GM23338 (cell line): ENCODE results near the gene PPP1CC. TPM values are rescaled to one million over a fixed set of nuclear protein-coding genes. Genes with fewer than 3 reads are reported as not detected.

Source experiments
- ATAC-seq: fragments of 200-7000 bp; cut with Tn5 transposase; 3 replicates; pipeline ENCODE4 v1.9.1; 2020
- DNase-seq: peaks from one replicate; pipeline ENCODE4 v3.0.0-alpha.2; 2015; ENCODE audit warnings: low spot score
- H2AFZ ChIP-seq: fragments of 200-600 bp; sonication (generic); 2 replicates; pipeline ENCODE4 v1.8.0; 2016; ENCODE audit warnings: antibody characterized with exemption, mild to moderate bottlenecking, moderate library complexity
- H3F3A ChIP-seq: fragments of 200-600 bp; sonication (generic); replicated peaks from 2 replicates; pipeline ENCODE4 v1.8.0; 2017; ENCODE audit warnings: antibody characterized with exemption, mixed run types, low read depth
- H3K27ac ChIP-seq: fragments of 200-600 bp; sonication (generic); 2 replicates; pipeline ENCODE4 v1.6.1; 2016; ENCODE audit warnings: low read depth
- H3K27me3 ChIP-seq: fragments of 200-600 bp; sonication (generic); 2 replicates; pipeline ENCODE4 v1.8.0; 2016; ENCODE audit warnings: mild to moderate bottlenecking, mixed run types, moderate library complexity; ENCODE audit not compliant: insufficient read depth
- H3K36me3 ChIP-seq: fragments of 200-600 bp; sonication (generic); 2 replicates; pipeline ENCODE4 v1.8.0; 2016; ENCODE audit warnings: mild to moderate bottlenecking; ENCODE audit not compliant: insufficient read depth
- H3K4me1 ChIP-seq: fragments of 200-600 bp; sonication (generic); 2 replicates; pipeline ENCODE4 v1.8.0; 2016; ENCODE audit warnings: mild to moderate bottlenecking, moderate library complexity; ENCODE audit not compliant: insufficient read depth
- H3K4me2 ChIP-seq: fragments of 200-600 bp; sonication (generic); 2 replicates; pipeline ENCODE4 v1.7.1; 2017; ENCODE audit warnings: mixed run types
- H3K4me3 ChIP-seq: fragments of 200-600 bp; sonication (generic); 2 replicates; pipeline ENCODE4 v1.6.1; 2016; ENCODE audit warnings: mixed run types
- H3K79me2 ChIP-seq: fragments of 200-600 bp; sonication (generic); replicated peaks from 2 replicates; pipeline ENCODE4 v1.8.0; 2017; ENCODE audit warnings: mild to moderate bottlenecking; ENCODE audit not compliant: insufficient read depth
- H3K9me2 ChIP-seq: fragments of 200-600 bp; sonication (generic); 2 replicates; pipeline ENCODE4 v1.8.0; 2017; ENCODE audit not compliant: insufficient read depth
- H4K20me1 ChIP-seq: fragments of 200-600 bp; sonication (generic); replicated peaks from 2 replicates; pipeline ENCODE4 v1.8.0; 2017; ENCODE audit warnings: mild to moderate bottlenecking; ENCODE audit not compliant: insufficient read depth
- H3K27ac Mint-ChIP-seq: 2 replicates; pipeline ENCODE4 v1.8.0; 2020; ENCODE audit warnings: inconsistent platforms, mild to moderate bottlenecking, moderate library complexity, mixed read lengths
- H3K27me3 Mint-ChIP-seq: 3 replicates; pipeline ENCODE4 v1.8.0; 2022; ENCODE audit warnings: low read depth, mild to moderate bottlenecking, moderate library complexity, mixed read lengths, inconsistent platforms; ENCODE audit not compliant: insufficient read depth, poor library complexity
- H3K36me3 Mint-ChIP-seq: 3 replicates; pipeline ENCODE4 v1.8.0; 2021; ENCODE audit warnings: low read depth, mild to moderate bottlenecking, inconsistent platforms, moderate library complexity, mixed read lengths
- H3K4me1 Mint-ChIP-seq: 3 replicates; pipeline ENCODE4 v1.8.0; 2020; ENCODE audit warnings: mild to moderate bottlenecking, inconsistent platforms, mixed read lengths
- H3K4me3 Mint-ChIP-seq: 3 replicates; pipeline ENCODE4 v1.8.0; 2021; ENCODE audit warnings: moderate library complexity, mild to moderate bottlenecking, inconsistent platforms, mixed read lengths
- H3K9me3 Mint-ChIP-seq: 3 replicates; pipeline ENCODE4 v1.8.0; 2020; ENCODE audit warnings: moderate library complexity, mild to moderate bottlenecking, inconsistent platforms, mixed read lengths
- CREB1 ChIP-seq: fragments of 250-450 bp; sonication (Bioruptor Pico); IDR thresholded peaks from 2 replicates; pipeline ENCODE4 v1.5.0; 2020; ENCODE audit warnings: low read depth, mild to moderate bottlenecking, moderate library complexity
- CTCF ChIP-seq, 2 experiments: fragments of 200-600 bp in 1 of 2; sonication (generic) in 1 of 2; conservative IDR thresholded peaks; 2 replicates each; pipeline versions ENCODE4 v1.5.1 to v1.6.1; 2016 to 2017; ENCODE audit warnings: antibody characterized with exemption in 2 of 2, low read depth in 2 of 2, mild to moderate bottlenecking in 2 of 2, moderate library complexity in 1 of 2
- ETS1 ChIP-seq: IDR thresholded peaks from 2 replicates; pipeline ENCODE4 v1.6.1; 2016; ENCODE audit warnings: antibody characterized with exemption
- EZH2 ChIP-seq: fragments of 200-600 bp; sonication (generic); IDR thresholded peaks from one replicate; pipeline ENCODE4 v1.8.0; 2017; ENCODE audit warnings: antibody characterized with exemption, mild to moderate bottlenecking, low read depth; ENCODE audit not compliant: unreplicated experiment
- EZH2phosphoT487 ChIP-seq: fragments of 200-600 bp; sonication (generic); IDR thresholded peaks from one replicate; pipeline ENCODE4 v1.8.1; 2018; ENCODE audit warnings: antibody characterized with exemption; ENCODE audit not compliant: unreplicated experiment
- JUNB ChIP-seq: IDR thresholded peaks from one replicate; pipeline ENCODE4 v1.6.1; 2016; ENCODE audit warnings: antibody characterized with exemption; ENCODE audit not compliant: unreplicated experiment
- NANOG ChIP-seq: IDR thresholded peaks from 2 replicates; pipeline ENCODE4 v1.6.1; 2016; ENCODE audit warnings: antibody characterized with exemption, borderline replicate concordance
- POLR2AphosphoS5 ChIP-seq: IDR thresholded peaks from 2 replicates; pipeline ENCODE4 v1.6.1; 2016; ENCODE audit warnings: antibody characterized with exemption, low read depth
- STAT1 ChIP-seq: IDR thresholded peaks from one replicate; pipeline ENCODE4 v1.6.1; 2016; ENCODE audit warnings: antibody characterized with exemption; ENCODE audit not compliant: unreplicated experiment
- ZNF114 ChIP-seq: fragments of 250-450 bp; sonication (Bioruptor Pico); IDR thresholded peaks from 2 replicates; pipeline ENCODE4 v1.5.0; 2020; ENCODE audit warnings: mild to moderate bottlenecking, moderate library complexity
- ZNF331 ChIP-seq: fragments of 250-450 bp; sonication (Bioruptor Pico); IDR thresholded peaks from 2 replicates; pipeline ENCODE4 v1.5.0; 2020; ENCODE audit warnings: low read depth, mild to moderate bottlenecking, moderate library complexity
- polyA plus RNA-seq: library from polyadenylated mRNA; unstranded; fragments of >200 nt; fragmentation: Nextera tagmentation; extraction: Ambion mirVana; gene quantifications from 2 replicates; pipeline ENCODE4 v1.2.1, GENCODE V29; 2016
- total RNA-seq: library from RNA; depleted of rRNA; stranded (reverse); fragments of >200 nt; shearing (Covaris generic); gene quantifications from 2 replicates; pipeline ENCODE4 v1.2.3, GENCODE V29; 2014
- TF ChIP-seq, protein P1 (sequence below): fragments of 250-450 bp; sonication (Bioruptor Pico); IDR thresholded peaks from 2 replicates; pipeline ENCODE4 v1.5.0; 2020; ENCODE audit warnings: mild to moderate bottlenecking, moderate library complexity
- TF ChIP-seq, protein P2 (sequence below): IDR thresholded peaks from one replicate; pipeline ENCODE4 v1.6.1; 2018; ENCODE audit warnings: antibody characterized with exemption; ENCODE audit not compliant: unreplicated experiment

PPP1CC gene
- total and polyA plus RNA-seq, 2 experiments from 2014 or later = 276 to 501 TPM

DNA sequence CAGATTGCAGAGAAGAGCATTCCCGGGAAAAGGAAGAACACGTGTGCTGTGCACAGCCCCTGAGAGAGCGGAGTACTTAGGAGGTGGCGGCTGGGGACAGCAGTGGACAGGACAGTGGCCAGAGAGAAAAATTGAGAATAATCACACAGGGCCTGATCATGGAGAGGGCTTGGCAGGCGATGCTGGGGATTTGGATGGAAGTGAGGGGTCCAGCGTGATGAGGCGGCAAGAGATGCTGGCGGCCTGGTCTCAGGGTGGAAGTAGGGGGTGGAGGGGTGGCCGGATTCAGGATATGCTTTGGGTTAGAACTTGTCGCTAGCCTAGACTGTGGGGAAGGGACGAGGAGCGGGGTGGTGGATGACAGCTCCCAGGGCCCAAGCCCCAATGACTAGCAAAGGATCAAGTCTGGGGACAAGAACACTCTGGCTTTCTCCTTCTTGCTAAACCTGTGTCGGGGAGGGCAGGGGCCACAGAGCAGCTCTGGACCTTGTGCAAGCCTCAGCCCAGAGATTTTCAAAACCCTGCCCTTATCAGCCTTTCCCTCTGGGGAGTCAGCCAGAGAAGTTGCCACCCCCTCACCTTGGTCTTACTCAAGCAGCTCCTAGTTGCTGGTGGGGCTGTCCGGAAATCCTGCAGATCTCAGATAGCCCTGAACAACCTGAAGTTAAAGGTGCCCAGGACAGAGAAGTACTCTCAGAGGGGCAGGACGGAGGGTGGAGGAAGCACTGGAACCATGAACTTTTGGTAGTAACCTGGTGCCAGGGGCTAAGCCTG, 55.1 kb downstream of the PPP1CC start:
- peaks cover 15% of the 10 kb centered on the region for H3K27me3 ChIP-seq
- H3K9me2 ChIP-seq = no peaks in the 10 kb centered on the region
- TF ChIP-seq, protein P1, sequence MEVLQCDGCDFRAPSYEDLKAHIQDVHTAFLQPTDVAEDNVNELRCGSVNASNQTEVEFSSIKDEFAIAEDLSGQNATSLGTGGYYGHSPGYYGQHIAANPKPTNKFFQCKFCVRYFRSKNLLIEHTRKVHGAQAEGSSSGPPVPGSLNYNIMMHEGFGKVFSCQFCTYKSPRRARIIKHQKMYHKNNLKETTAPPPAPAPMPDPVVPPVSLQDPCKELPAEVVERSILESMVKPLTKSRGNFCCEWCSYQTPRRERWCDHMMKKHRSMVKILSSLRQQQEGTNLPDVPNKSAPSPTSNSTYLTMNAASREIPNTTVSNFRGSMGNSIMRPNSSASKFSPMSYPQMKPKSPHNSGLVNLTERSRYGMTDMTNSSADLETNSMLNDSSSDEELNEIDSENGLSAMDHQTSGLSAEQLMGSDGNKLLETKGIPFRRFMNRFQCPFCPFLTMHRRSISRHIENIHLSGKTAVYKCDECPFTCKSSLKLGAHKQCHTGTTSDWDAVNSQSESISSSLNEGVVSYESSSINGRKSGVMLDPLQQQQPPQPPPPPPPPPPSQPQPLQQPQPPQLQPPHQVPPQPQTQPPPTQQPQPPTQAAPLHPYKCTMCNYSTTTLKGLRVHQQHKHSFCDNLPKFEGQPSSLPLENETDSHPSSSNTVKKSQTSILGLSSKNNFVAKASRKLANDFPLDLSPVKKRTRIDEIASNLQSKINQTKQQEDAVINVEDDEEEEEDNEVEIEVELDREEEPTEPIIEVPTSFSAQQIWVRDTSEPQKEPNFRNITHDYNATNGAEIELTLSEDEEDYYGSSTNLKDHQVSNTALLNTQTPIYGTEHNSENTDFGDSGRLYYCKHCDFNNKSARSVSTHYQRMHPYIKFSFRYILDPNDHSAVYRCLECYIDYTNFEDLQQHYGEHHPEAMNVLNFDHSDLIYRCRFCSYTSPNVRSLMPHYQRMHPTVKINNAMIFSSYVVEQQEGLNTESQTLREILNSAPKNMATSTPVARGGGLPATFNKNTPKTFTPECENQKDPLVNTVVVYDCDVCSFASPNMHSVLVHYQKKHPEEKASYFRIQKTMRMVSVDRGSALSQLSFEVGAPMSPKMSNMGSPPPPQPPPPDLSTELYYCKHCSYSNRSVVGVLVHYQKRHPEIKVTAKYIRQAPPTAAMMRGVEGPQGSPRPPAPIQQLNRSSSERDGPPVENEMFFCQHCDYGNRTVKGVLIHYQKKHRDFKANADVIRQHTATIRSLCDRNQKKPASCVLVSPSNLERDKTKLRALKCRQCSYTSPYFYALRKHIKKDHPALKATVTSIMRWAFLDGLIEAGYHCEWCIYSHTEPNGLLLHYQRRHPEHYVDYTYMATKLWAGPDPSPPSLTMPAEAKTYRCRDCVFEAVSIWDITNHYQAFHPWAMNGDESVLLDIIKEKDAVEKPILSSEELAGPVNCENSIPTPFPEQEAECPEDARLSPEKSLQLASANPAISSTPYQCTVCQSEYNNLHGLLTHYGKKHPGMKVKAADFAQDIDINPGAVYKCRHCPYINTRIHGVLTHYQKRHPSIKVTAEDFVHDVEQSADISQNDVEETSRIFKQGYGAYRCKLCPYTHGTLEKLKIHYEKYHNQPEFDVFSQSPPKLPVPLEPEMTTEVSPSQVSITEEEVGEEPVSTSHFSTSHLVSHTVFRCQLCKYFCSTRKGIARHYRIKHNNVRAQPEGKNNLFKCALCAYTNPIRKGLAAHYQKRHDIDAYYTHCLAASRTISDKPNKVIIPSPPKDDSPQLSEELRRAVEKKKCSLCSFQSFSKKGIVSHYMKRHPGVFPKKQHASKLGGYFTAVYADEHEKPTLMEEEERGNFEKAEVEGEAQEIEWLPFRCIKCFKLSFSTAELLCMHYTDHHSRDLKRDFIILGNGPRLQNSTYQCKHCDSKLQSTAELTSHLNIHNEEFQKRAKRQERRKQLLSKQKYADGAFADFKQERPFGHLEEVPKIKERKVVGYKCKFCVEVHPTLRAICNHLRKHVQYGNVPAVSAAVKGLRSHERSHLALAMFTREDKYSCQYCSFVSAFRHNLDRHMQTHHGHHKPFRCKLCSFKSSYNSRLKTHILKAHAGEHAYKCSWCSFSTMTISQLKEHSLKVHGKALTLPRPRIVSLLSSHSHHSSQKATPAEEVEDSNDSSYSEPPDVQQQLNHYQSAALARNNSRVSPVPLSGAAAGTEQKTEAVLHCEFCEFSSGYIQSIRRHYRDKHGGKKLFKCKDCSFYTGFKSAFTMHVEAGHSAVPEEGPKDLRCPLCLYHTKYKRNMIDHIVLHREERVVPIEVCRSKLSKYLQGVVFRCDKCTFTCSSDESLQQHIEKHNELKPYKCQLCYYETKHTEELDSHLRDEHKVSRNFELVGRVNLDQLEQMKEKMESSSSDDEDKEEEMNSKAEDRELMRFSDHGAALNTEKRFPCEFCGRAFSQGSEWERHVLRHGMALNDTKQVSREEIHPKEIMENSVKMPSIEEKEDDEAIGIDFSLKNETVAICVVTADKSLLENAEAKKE (CRISPR knock-in tag) = no peak
- no peak for TF ChIP-seq ZNF114 (CRISPR knock-in tag)
- no peak for TF ChIP-seq STAT1
- no peak for TF ChIP-seq EZH2
- no peak for TF ChIP-seq ZNF331 (CRISPR knock-in tag)
- TF ChIP-seq POLR2AphosphoS5 = no peak
- no peak for TF ChIP-seq ETS1
- TF ChIP-seq NANOG = no peak
- TF ChIP-seq, protein P2, sequence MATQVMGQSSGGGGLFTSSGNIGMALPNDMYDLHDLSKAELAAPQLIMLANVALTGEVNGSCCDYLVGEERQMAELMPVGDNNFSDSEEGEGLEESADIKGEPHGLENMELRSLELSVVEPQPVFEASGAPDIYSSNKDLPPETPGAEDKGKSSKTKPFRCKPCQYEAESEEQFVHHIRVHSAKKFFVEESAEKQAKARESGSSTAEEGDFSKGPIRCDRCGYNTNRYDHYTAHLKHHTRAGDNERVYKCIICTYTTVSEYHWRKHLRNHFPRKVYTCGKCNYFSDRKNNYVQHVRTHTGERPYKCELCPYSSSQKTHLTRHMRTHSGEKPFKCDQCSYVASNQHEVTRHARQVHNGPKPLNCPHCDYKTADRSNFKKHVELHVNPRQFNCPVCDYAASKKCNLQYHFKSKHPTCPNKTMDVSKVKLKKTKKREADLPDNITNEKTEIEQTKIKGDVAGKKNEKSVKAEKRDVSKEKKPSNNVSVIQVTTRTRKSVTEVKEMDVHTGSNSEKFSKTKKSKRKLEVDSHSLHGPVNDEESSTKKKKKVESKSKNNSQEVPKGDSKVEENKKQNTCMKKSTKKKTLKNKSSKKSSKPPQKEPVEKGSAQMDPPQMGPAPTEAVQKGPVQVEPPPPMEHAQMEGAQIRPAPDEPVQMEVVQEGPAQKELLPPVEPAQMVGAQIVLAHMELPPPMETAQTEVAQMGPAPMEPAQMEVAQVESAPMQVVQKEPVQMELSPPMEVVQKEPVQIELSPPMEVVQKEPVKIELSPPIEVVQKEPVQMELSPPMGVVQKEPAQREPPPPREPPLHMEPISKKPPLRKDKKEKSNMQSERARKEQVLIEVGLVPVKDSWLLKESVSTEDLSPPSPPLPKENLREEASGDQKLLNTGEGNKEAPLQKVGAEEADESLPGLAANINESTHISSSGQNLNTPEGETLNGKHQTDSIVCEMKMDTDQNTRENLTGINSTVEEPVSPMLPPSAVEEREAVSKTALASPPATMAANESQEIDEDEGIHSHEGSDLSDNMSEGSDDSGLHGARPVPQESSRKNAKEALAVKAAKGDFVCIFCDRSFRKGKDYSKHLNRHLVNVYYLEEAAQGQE = no peak
- no peak for TF ChIP-seq EZH2phosphoT487
- no peak for TF ChIP-seq CREB1 (CRISPR knock-in tag)
- TF ChIP-seq CTCF (conservative IDR thresholded peaks at IDR 0.05; ENCODE audit: low read depth in 2 of 2) = no peak
- no peak for TF ChIP-seq JUNB
- DNase-seq (no peak), ATAC-seq (no peak)
- Mint-ChIP-seq H3K9me3 (no peaks in the 10 kb centered on the region; the same call in 2 of the 3 replicates), H3K4me1 (peaks cover 15% of the 10 kb centered on the region), H3K36me3 (no peaks in the 10 kb centered on the region; the same call in none of the 3 replicates), H3K4me3 (peak overlapping the region; percentile 77), H3K27me3 (peaks cover 24% of the 10 kb centered on the region), H3K27ac (no peak overlapping the region)
- H3K4me1 ChIP-seq = peaks cover 8% of the 10 kb centered on the region
- H3F3A ChIP-seq = peaks cover 6% of the 10 kb centered on the region; the same call in 1 of the 2 replicates
- H3K36me3 ChIP-seq = no peaks in the 10 kb centered on the region
- no peak overlapping the region; the same call in 1 of the 2 replicates for H3K4me3 ChIP-seq
- H3K4me2 ChIP-seq = no peak overlapping the region
- H2AFZ ChIP-seq = no peak overlapping the region
- no peaks in the 10 kb centered on the region for H3K79me2 ChIP-seq
- H3K27ac ChIP-seq = no peak overlapping the region
- no peaks in the 10 kb centered on the region for H4K20me1 ChIP-seq
